Memory B cell (primary cell): Measurements from ENCODE around the gene TIMMDC1.
"Not testable (repeated sequence)": the region's sequence is repeated elsewhere in the genome, so short reads cannot be mapped to it uniquely, and the experiment has no call there.

Experiments used
- ATAC-seq: fragments of 150-1000 bp; cut with Tn5 transposase; 2 replicates; pipeline ENCODE4 v1.10.0; 2021; ENCODE audit warnings: low read depth, mild to moderate bottlenecking, moderate library complexity
- DNase-seq, 2 donors: peaks; one replicate each; pipeline ENCODE4 v3.0.0; 2022; ENCODE audit warnings: low spot score in 2 of 2
- H3K27ac Mint-ChIP-seq: one replicate; pipeline ENCODE4 v1.8.0; 2022; ENCODE audit warnings: mild to moderate bottlenecking, moderate library complexity, mixed read lengths
- H3K27me3 Mint-ChIP-seq: one replicate; pipeline ENCODE4 v1.8.0; 2022; ENCODE audit warnings: mixed read lengths
- H3K36me3 Mint-ChIP-seq: one replicate; pipeline ENCODE4 v1.8.0; 2022; ENCODE audit warnings: mild to moderate bottlenecking, mixed read lengths
- H3K4me1 Mint-ChIP-seq: one replicate; pipeline ENCODE4 v1.8.0; 2022; ENCODE audit warnings: mixed read lengths
- H3K4me3 Mint-ChIP-seq: one replicate; pipeline ENCODE4 v1.8.0; 2022; ENCODE audit warnings: mild to moderate bottlenecking, moderate library complexity, mixed read lengths
- H3K9me3 Mint-ChIP-seq: one replicate; pipeline ENCODE4 v1.8.0; 2022; ENCODE audit warnings: mixed read lengths

The TIMMDC1 gene

GRCh38 chr3:119530456-119530855 lies 32.1 kb downstream of the TIMMDC1 start:
- peaks cover 23% of the 10 kb centered on the region for H3K36me3 Mint-ChIP-seq
- ATAC-seq (no peak), DNase-seq (no peak)
- peaks cover 8% of the 10 kb centered on the region for H3K4me1 Mint-ChIP-seq
- no peak overlapping the region for H3K4me3 Mint-ChIP-seq
- H3K27me3 Mint-ChIP-seq: no peaks in the 10 kb centered on the region
- peak overlapping the region; percentile 14 for H3K27ac Mint-ChIP-seq
- H3K9me3 Mint-ChIP-seq: no peaks in the 10 kb centered on the region

- DNase-seq: no peak
- Mint-ChIP-seq H3K27me3 (no peaks in the 10 kb centered on the region), H3K4me3 (no peak overlapping the region), H3K36me3 (peaks cover 20% of the 10 kb centered on the region), H3K4me1 (peaks cover 8% of the 10 kb centered on the region), H3K9me3 (no peaks in the 10 kb centered on the region), H3K27ac (peak overlapping the region; percentile 12)
- ATAC-seq: no peak
These were observed 32.8 kb downstream of the TIMMDC1 start for GRCh38 chr3:119531151-119531550.

GRCh38 chr3:119534296-119534695 lies 35.9 kb downstream of the TIMMDC1 start:
- no peaks in the 10 kb centered on the region for H3K27me3 Mint-ChIP-seq
- H3K4me1 Mint-ChIP-seq: peaks cover 22% of the 10 kb centered on the region
- ATAC-seq (no peak), DNase-seq (no peak)
- H3K9me3 Mint-ChIP-seq: no peaks in the 10 kb centered on the region
- peak overlapping the region; percentile 63 for H3K27ac Mint-ChIP-seq
- no peak overlapping the region for H3K4me3 Mint-ChIP-seq
- H3K36me3 Mint-ChIP-seq: peaks cover 22% of the 10 kb centered on the region

DNA sequence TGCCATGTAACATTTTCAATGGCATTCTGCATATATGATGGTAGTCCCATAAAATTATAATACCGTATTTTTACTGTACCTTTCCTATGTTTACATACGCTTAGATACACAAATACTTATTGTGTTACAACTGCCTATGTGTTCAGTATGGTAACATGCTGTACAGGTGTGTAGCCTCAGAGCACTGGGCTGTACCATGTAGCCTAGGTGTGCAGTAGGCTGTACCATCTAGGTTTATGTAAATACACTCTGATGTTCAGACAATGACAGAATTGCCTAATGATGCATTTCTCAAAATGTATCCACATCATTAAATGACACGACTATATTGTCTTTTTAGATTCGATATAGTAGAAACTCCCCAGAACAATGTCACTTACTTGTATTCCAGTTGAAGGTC lies 38.4 kb downstream of the TIMMDC1 start:
- ATAC-seq: no peak
- no peak for DNase-seq
- Mint-ChIP-seq H3K27ac (peak overlapping the region; percentile 62), H3K9me3 (no peaks in the 10 kb centered on the region), H3K27me3 (no peaks in the 10 kb centered on the region), H3K4me3 (no peak overlapping the region), H3K36me3 (peaks cover 21% of the 10 kb centered on the region), H3K4me1 (peaks cover 25% of the 10 kb centered on the region)

DNA sequence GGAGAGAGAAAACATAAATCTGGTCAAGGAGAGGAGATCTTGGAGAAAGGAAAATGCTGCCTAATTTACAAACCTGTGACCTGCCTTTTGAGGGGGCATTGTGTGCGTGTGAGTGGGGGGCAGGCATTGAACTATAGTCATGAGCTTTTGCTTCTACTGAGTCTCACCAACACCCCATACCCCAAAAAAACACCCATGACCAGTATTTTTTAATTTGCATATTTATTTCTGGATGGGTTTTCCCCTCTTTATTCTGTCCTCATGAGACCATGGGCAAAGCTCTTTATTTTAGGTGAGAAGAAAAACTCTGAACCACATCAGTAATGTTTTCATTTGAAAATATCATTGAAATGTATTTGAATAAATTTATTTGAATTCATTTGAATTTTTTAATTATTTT lies 40.4 kb downstream of the TIMMDC1 start:
- no peaks in the 10 kb centered on the region for H3K27me3 Mint-ChIP-seq
- peak overlapping the region; percentile 86 for H3K27ac Mint-ChIP-seq
- DNase-seq (no peak), ATAC-seq (peak; percentile 88)
- H3K4me3 Mint-ChIP-seq: peak overlapping the region; percentile 2
- peaks cover 34% of the 10 kb centered on the region for H3K4me1 Mint-ChIP-seq
- no peaks in the 10 kb centered on the region for H3K9me3 Mint-ChIP-seq
- H3K36me3 Mint-ChIP-seq: peaks cover 17% of the 10 kb centered on the region

GRCh38 chr3:119541547-119541946 lies 43.2 kb downstream of the TIMMDC1 start:
- Mint-ChIP-seq H3K4me3 (no peak overlapping the region), H3K9me3 (no peaks in the 10 kb centered on the region), H3K4me1 (peaks cover 47% of the 10 kb centered on the region), H3K36me3 (peaks cover 19% of the 10 kb centered on the region), H3K27ac (peak overlapping the region; percentile 72), H3K27me3 (no peaks in the 10 kb centered on the region)
- ATAC-seq (no peak), DNase-seq (no peak)

DNA sequence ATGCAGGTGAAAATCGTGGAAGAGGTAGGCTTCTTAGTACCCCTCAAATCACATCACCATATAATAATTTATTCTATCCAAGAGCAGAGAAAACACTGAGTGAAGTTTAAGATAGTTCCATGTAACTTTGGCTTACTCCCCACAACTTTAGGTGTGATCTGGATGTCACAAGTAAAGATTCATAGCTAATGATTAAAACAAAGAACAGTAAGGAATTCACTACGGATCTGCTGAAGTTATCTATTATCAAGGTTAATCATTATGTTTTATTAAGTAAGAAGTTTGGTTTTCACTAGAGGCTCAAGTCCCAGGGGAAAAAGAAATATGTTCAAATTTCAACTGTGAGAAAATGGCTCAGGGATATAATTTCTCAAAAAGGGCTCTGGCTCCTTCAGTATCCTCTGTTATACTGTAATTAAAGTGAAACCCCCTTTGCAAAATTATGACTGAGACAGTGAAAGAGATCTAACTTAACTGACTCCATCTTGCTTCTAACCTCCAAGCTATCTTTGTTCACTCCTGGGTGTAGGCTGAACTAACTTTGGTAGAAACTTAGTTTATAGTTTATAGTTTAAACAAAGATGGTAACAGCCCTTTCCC lies 43.9 kb downstream of the TIMMDC1 start:
- DNase-seq (no peak), ATAC-seq (no peak)
- peaks cover 51% of the 10 kb centered on the region for H3K4me1 Mint-ChIP-seq
- H3K4me3 Mint-ChIP-seq: no peak overlapping the region
- no peaks in the 10 kb centered on the region for H3K27me3 Mint-ChIP-seq
- H3K9me3 Mint-ChIP-seq: no peaks in the 10 kb centered on the region
- peak overlapping the region; percentile 72 for H3K27ac Mint-ChIP-seq
- peaks cover 15% of the 10 kb centered on the region for H3K36me3 Mint-ChIP-seq

DNA sequence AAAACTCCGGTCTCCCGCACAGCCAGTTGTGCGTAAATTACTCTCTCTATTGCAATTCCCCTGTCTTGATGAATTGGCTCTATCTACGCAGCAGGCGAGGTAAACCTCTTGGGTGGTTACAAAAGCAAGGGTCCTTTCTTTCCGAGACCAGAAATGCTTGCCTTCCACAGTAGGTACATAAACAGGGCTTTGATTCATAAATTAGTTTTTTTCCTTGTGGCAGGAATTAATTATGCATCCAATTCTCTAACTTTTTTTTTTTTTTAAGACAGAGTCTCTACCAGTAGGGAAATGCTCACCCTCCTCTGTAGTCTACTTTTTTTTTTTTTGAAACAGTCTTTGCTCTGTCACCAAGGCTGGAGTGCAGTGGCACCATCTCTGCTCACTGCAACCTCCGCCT lies 44.8 kb downstream of the TIMMDC1 start:
- ATAC-seq (no peak), DNase-seq (no peak)
- no peaks in the 10 kb centered on the region for H3K9me3 Mint-ChIP-seq
- H3K36me3 Mint-ChIP-seq: peaks cover 14% of the 10 kb centered on the region
- H3K4me3 Mint-ChIP-seq: no peak overlapping the region
- H3K4me1 Mint-ChIP-seq: peaks cover 51% of the 10 kb centered on the region
- no peak overlapping the region for H3K27ac Mint-ChIP-seq
- H3K27me3 Mint-ChIP-seq: no peaks in the 10 kb centered on the region

DNA sequence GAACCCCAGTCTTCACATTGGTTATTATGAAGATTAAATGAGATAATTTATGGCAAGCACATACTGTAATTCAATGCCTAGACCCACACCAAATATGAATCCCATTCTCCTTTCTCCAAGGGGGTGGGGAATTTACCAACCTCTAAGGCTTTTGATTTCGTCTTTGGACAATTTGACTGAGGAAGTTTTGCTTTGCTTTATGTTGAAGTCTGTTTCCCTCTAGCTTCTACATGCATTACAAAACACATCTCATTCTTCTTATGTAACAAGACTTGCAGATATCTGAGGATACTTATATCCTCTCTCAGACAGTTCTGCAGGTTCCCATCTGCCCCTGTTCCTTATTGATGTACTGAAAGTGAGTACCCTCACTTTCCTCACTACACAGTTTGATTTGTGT lies 48.9 kb downstream of the TIMMDC1 start:
- H3K36me3 Mint-ChIP-seq: peaks cover 8% of the 10 kb centered on the region
- H3K27ac Mint-ChIP-seq: peak overlapping the region; percentile 18
- peaks cover 52% of the 10 kb centered on the region for H3K4me1 Mint-ChIP-seq
- no peak for ATAC-seq
- DNase-seq: no peak
- H3K27me3 Mint-ChIP-seq: no peaks in the 10 kb centered on the region
- H3K9me3 Mint-ChIP-seq: no peaks in the 10 kb centered on the region
- H3K4me3 Mint-ChIP-seq: no peak overlapping the region

DNA sequence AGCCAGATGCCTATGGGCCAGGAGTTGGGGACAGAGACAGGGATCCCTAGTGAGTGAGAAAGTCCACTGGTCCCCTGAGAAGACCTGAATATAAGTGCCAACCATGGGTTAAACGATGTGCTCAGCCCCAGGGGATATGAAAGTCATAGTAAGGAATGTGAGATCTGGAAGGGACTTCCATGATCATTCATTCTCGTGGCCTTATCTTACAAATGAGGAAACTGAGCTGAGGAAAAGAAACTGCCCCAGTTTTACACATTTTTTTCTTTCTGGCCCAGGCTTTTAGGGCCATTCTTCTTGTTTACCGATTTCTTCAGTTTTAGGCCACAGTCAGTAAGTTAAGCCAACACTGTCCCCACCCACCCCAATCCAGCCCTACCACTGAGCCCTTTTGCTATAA lies 50.0 kb downstream of the TIMMDC1 start:
- Mint-ChIP-seq H3K4me1 (peaks cover 51% of the 10 kb centered on the region), H3K4me3 (no peak overlapping the region), H3K9me3 (no peaks in the 10 kb centered on the region), H3K36me3 (peaks cover 4% of the 10 kb centered on the region), H3K27ac (peak overlapping the region; percentile 47), H3K27me3 (no peaks in the 10 kb centered on the region)
- no peak for ATAC-seq
- no peak for DNase-seq

- Mint-ChIP-seq H3K36me3 (peaks cover 2% of the 10 kb centered on the region), H3K4me3 (peak overlapping the region; percentile 69), H3K27ac (peak overlapping the region; percentile 92), H3K4me1 (peaks cover 65% of the 10 kb centered on the region), H3K27me3 (no peaks in the 10 kb centered on the region), H3K9me3 (no peaks in the 10 kb centered on the region)
- DNase-seq (no peak), ATAC-seq (no peak)
These were observed 52.0 kb downstream of the TIMMDC1 start for GRCh38 chr3:119550192-119550910.

DNA sequence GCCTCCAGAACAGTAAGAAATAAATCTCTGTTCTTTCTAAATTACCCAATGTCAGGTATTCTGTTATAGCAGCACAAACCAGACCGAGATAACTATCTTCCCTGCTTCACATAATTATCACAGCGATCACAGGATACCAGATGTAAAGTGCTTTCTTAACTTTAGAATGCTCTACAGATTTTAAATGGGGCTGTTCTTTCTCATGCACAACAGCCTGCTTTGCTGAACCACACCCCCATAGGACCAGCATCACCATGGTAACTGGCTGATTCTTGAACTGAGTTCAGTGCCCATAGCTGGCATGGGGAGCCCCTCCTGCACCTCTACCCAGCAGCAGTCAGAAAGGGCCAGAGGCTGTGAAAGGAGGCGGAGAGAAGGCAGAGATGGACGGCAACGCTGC lies 53.3 kb downstream of the TIMMDC1 start:
- H3K4me1 Mint-ChIP-seq: peaks cover 68% of the 10 kb centered on the region
- peak overlapping the region; percentile 73 for H3K4me3 Mint-ChIP-seq
- no peaks in the 10 kb centered on the region for H3K27me3 Mint-ChIP-seq
- peak overlapping the region; percentile 92 for H3K27ac Mint-ChIP-seq
- peaks cover 2% of the 10 kb centered on the region for H3K36me3 Mint-ChIP-seq
- ATAC-seq (peak; percentile 66), DNase-seq (no peak)
- no peaks in the 10 kb centered on the region for H3K9me3 Mint-ChIP-seq

DNA sequence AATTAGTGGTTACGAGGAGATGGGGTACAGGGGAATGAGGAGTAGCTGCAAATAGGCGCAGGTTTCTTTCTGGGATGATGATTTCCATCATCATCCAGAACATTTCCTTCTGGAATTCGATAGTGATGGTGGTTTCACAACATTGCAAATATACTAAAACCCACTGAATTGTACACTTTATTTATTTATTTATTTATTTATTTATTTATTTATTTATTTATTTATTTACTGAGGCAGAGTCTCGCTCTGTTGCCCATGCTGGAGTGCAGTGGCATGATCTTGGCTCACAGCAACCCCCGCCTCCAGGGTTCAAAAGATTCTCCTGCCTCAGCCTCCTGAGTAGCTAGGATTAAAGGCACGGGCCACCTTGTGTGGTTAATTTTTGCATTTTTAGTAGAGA lies 54.6 kb downstream of the TIMMDC1 start:
- not testable (repeated sequence) for H3K36me3 Mint-ChIP-seq, ATAC-seq, DNase-seq, H3K27me3 Mint-ChIP-seq, H3K4me3 Mint-ChIP-seq, H3K9me3 Mint-ChIP-seq
- H3K4me1 Mint-ChIP-seq: peaks cover 68% of the 10 kb centered on the region
- H3K27ac Mint-ChIP-seq: peak overlapping the region; percentile 92

DNA sequence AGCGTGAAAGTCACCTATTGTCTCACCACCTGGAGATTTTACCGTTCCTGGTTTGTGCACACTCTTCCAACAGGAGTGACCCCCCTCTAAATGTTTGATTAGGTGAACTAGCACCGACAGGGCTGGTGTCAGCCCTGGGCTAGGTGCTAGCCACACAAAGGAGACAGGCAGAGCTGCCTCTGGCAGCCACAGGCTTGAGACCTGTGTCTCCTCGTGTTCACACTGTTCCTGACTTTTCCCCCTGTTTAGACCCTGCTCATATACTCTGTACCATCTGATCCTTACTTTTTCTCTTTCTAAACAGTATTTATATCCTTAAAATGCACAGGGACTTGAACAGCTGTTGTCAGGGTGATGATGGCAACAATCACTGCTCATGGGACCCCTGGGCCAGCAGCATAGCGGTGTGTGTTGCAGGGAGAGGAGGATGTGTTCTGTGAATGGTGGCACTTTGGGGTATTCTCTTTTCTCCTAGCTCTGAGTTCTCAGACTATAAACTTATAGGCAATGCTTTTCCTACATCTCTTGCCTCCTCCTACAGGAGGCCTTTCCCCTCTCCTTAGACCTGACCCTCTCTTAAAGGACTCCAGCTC lies 55.6 kb downstream of the TIMMDC1 start:
- Mint-ChIP-seq H3K9me3 (no peaks in the 10 kb centered on the region), H3K4me3 (peak overlapping the region; percentile 81), H3K27ac (peak overlapping the region; percentile 99)

More for the DNA sequence above, 55.6 kb downstream of the TIMMDC1 start:
- H3K27me3 Mint-ChIP-seq: no peaks in the 10 kb centered on the region
- H3K36me3 Mint-ChIP-seq: peaks cover 2% of the 10 kb centered on the region
- DNase-seq (no peak), ATAC-seq (no peak)
- peaks cover 70% of the 10 kb centered on the region for H3K4me1 Mint-ChIP-seq
